Measurements from ENCODE around the gene CNGB1.

GRCh38 chr16:57908409-57908987 is 62.4 kb downstream of the CNGB1 start:
- TF ChIP-seq POLR2A (IDR thresholded peaks at IDR 0.05) (no peak), CTCF (IDR thresholded peaks at IDR 0.05) (no peak)

All from uterus (tissue), 2 donors.